Caki2 (cell line): ENCODE measurements around the gene KIF22. TPM values are rescaled to one million over a fixed set of nuclear protein-coding genes. Genes with fewer than 3 reads are reported as not detected.
"Not testable (repeated sequence)": the region's sequence is repeated elsewhere in the genome, so short reads cannot be mapped to it uniquely, and the experiment has no call there.

Experiments
- DNase-seq: peaks from one replicate; pipeline ENCODE4 v3.0.0-alpha.2; 2015; ENCODE audit warnings: low read depth
- in situ Hi-C: cut with HindIII; loops from 2 replicates; pipeline ENCODE4 v1.10.0; 2016; ENCODE audit warnings: low sequenced_read_pairs, low pct_unique_long_range_greater_than_20kb, mixed read lengths
- total RNA-seq: library from RNA; depleted of rRNA; stranded (reverse); fragments of >200 nt; shearing (Covaris generic); gene quantifications from 2 replicates; pipeline ENCODE4 v1.2.3, GENCODE V29; 2014; ENCODE audit warnings: low replicate concordance

Gene KIF22
- total RNA-seq, 1 experiment from 2014 or later = 188 TPM

DNA sequence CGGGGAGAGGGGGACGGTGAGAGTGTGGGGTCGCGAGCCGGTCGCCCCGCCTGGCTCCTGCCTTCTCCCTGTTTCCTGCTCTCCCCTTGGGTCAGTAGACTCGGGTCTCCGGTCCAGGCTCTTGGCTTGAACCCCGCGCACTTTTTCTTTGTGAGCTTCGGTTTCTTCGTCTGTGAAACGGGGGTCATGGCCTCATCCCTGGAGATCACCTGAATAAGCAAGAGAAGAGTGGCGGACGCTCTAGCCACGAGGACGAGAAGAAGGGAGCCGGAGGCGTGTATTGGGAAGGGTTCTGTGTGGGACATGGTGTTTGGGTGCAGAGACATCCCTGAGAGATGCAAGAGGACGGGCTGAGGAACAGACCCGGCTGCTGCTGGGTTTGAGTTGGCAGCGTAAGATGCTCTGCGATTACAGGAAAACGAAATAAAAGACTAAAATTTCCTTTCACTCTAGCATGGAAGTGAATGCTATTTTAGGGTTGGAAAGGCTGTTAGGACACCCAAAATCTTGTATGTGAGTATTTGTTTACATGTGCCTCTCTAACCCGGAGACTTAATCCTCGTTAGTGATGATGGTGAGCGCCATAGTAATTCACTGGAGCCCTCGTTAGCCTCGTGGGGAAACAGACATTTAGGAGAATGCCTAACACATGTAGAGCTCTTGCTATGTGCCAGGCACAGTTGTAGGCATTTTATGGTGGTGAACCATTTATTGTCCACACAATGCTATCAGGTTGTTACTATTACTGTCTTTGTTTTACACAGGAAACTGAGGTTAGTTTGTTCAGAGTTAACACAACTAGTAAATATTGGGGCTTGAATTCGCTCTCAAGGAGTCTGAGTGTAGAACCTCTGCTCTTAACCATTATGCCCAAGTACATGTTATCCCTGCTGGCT is 646 bp downstream of the KIF22 start:
- no peak for DNase-seq
- in situ Hi-C loops = no loop called here

GRCh38 chr16:29791845-29792807 is 1.6 kb downstream of the KIF22 start:
- in situ Hi-C loops = no loop called here
- no peak for DNase-seq

- in situ Hi-C loops, DNase-seq: not testable (repeated sequence)
Measured at GRCh38 chr16:29793153-29793552, 2.6 kb downstream of the KIF22 start.

GRCh38 chr16:29794231-29794710 is 3.7 kb downstream of the KIF22 start:
- DNase-seq = no peak
- in situ Hi-C loops = no loop called here

DNA sequence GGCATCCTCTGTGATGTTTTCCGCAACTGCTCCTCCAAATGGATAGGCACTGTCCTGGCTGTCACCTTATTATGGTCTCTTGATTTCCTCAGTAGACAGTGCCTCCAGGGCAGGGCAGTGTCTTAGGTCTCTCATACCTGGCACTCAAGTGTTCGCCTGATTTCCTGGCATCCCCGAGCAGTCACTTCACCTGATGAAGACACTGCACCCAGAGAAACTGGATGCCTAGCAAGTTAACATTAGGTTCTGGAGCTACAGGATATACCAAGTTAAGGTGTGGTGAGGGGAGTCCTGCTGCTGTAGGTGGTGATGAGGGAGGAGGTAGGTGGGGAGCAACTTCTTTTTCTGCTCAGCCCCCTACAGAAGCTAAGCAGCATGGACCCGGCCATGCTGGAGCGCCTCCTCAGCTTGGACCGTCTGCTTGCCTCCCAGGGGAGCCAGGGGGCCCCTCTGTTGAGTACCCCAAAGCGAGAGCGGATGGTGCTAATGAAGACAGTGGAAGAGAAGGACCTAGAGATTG is 11.9 kb downstream of the KIF22 start:
- in situ Hi-C loops = no loop called here
- DNase-seq = no peak

GRCh38 chr16:29804020-29804419 is 13.5 kb downstream of the KIF22 start:
- in situ Hi-C loops = no loop called here
- DNase-seq = peak; percentile 38

DNA sequence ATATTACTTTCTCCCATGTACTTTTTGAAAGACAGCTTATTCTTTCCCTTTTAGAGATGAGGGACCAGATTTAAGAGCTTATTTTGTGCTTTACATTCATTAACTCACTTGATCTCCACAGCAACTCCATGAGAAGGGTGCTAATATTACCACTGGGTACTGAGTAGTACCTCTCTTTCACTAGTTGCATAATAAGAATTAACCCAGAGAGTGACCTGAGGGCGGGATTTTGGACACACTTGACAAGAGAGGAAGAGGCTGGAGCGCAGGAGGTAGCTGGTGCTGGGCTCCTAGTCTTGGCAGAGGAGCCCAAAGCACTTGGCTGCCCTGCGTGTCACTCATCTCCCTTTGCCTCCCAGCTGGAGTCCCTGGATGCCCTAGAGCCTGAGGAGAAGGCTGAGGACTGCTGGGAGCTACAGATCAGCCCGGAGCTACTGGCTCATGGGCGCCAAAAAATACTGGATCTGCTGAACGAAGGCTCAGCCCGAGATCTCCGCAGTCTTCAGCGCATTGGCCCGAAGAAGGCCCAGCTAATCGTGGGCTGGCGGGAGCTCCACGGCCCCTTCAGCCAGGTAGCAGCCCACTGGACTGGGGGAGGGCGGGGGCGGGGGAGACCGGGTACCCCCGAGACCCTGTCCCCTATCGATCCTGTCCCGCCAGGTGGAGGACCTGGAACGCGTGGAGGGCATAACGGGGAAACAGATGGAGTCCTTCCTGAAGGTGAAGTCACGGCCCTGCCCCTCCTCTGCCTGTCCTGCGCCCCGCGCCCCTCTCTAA is 14.1 kb downstream of the KIF22 start:
- DNase-seq = peak; percentile 60
- in situ Hi-C loops = no loop called here

DNA sequence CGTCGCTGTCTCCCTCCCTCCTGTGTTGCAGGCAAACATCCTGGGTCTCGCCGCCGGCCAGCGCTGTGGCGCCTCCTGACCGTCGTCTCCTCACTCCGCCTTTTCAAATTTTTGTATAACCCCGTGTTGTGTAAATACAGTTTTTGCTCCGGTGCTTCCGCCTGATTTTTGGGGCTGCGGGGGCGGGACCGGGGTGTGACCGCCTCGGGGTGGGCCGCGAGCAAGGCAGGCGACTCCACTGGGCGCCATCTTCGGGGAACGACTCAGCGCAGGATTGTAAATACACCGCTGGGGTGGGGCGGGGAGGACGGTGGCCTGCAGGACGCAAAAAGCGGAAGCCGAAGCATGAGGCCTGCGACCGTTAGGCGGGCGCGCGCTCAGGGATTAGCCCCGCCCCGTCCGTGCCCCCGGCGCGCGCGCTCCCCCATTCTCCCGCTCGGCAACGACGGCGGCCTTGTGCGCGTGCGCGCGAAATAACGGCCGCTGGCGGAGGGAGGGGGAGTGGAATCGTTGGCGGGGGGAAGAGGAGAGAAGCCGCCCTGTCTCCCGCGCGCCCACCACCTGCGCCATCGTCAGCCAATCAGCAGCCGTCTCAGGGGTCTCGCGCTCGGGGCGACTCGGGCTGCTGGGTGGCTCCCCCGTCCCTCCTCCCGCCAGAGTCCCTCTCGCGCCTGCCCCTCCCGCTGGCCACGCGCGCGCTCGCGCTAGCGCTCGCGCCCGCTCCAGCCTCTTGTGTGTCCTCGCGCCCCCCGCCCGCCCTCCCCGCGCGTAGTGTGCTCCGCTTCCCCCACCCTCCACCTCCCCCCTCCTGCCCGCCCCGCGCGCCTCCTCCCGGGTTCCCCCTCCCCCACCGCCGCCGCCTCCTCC is 14.9 kb downstream of the KIF22 start:
- in situ Hi-C loops = no loop called here
- peak; percentile 99 for DNase-seq

DNA sequence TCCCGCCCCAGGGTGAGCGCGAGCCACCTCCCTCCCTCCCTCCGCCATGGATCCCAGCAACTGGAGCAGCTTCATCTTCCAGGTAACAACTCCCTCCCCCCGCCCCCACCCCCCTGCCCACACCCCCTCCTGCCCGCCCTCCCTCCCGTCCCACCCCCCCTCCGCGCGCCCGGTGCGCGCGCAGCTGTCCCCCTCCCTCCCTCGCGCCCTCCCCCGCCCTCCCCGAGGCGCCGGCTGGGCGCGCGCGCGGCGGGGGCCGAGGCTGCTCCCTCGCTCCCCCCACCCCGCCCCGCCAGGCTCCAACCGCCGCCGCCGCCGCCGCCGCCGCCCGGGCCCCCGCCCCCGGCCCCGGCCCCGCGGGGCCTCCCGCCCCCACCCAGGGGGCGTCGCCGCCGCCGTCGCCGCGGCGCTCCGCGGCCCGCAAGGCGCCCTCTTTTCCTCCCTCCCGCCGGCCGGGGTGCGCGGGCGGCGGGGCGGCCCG is 15.6 kb downstream of the KIF22 start, which contains the start of gene MAZ:
TSS of gene MAZ (plus strand) at position 431 of the 481 bp plus-strand sequence. CDS start 173 bp downstream, outside the sequence.
- no peak for DNase-seq
- in situ Hi-C loops = no loop called here

DNA sequence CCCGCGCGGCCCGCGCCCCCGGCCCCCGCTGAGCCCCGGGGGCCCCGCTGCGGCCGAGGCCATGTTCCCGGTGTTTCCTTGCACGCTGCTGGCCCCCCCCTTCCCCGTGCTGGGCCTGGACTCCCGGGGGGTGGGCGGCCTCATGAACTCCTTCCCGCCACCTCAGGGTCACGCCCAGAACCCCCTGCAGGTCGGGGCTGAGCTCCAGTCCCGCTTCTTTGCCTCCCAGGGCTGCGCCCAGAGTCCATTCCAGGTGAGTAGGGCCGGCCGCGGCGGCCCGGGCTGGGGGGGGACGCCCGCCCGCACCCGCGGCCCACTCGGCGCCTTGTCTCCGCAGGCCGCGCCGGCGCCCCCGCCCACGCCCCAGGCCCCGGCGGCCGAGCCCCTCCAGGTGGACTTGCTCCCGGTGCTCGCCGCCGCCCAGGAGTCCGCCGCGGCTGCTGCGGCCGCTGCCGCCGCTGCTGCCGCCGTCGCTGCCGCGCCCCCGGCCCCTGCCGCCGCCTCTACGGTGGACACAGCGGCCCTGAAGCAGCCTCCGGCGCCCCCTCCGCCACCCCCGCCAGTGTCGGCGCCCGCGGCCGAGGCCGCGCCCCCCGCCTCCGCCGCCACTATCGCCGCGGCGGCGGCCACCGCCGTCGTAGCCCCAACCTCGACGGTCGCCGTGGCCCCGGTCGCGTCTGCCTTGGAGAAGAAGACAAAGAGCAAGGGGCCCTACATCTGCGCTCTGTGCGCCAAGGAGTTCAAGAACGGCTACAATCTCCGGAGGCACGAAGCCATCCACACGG is 16.3 kb downstream of the KIF22 start:
- in situ Hi-C loops = no loop called here
- DNase-seq = peak; percentile 81

DNA sequence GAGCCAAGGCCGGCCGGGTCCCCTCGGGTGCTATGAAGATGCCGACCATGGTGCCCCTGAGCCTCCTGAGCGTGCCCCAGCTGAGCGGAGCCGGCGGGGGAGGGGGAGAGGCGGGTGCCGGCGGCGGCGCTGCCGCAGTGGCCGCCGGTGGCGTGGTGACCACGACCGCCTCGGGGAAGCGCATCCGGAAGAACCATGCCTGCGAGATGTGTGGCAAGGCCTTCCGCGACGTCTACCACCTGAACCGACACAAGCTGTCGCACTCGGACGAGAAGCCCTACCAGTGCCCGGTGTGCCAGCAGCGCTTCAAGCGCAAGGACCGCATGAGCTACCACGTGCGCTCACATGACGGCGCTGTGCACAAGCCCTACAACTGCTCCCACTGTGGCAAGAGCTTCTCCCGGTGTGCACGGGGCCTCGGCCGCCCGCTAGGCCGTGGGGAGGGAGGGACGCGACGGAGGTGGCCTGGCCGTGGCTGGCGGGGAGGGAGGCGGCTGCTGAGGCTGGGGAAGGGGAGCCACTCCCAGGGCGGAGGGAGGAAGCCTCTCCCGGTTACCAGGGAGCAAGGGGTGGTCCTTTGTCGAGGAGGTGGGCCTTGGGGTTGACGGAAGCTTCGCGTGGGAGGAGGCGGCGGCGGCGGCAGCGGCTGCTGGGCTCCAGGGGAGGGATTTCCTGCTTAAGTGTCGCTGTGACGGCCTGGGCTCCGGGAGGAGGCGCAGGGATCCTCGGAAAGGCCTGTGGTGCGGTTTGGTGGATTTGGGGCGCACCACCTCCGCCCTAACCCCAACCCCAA is 17.1 kb downstream of the KIF22 start:
- in situ Hi-C loops = no loop called here
- DNase-seq = peak; percentile 98

DNA sequence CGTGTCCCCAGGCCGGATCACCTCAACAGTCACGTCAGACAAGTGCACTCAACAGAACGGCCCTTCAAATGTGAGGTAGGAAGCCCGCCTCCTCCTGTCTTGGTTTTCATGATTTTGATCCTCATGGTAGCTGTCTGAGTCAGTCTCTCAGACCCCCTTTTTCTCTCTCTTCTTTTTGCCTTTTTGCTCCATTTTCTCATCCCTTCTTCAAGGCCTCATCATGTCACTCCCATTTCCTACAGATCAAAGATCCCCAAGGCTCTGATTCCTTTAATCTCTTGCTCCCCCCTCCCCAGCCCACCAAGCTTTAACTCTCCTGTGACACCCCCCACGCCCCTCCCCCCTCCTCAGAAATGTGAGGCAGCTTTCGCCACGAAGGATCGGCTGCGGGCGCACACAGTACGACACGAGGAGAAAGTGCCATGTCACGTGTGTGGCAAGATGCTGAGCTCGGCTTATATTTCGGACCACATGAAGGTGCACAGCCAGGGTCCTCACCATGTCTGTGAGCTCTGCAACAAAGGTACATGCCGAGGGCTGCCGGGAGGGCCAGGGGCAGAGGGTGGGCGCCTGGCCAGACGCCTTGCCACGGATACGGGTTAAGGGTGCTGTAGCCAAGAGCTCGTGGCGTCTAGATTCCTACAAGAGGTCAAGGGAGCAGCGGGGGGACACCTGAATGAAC is 17.8 kb downstream of the KIF22 start:
- no peak for DNase-seq
- in situ Hi-C loops = no loop called here

DNA sequence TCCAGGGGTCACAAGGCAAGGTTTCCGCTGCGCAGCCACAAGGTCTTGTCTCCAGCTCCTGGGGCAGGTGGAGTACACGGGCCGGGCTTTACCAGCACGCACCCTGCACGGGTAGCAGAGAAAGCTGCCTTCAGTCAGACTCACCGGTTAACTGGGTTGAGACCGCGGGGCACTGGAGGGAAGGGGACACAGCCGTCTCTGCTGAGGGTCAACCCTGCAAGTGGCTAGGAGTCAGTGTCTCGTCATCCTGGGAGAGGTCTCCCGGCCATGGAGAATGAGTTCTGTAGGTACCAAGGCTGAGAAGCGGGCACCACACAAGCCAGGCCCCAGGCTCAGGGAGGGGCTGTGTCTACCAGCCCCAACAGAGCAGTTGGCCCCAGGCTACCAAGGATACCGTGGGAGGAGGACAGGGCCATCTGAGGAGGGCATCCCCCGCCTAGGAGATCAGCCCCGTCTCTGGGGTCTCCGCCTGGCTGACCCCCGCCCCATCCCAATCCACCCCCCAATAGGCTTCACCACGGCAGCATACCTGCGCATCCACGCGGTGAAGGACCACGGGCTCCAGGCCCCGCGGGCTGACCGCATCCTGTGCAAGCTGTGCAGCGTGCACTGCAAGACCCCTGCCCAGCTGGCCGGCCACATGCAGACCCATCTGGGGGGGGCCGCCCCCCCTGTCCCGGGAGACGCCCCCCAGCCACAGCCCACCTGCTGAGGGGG is 18.6 kb downstream of the KIF22 start:
- in situ Hi-C loops = no loop called here
- no peak for DNase-seq
